Measurements from ENCODE around the gene CHODL.

CHODL gene

GRCh38 chr21:18289876-18290275 lies 45.2 kb downstream of the CHODL start:
- DNase-seq (ENCODE audit: low spot score), result no peak

- DNase-seq (ENCODE audit: low spot score), result no peak
Observed at GRCh38 chr21:18294100-18294499, 49.5 kb downstream of the CHODL start.

GRCh38 chr21:18298228-18298627 lies 53.6 kb downstream of the CHODL start:
- DNase-seq (ENCODE audit: low spot score), result no peak
